H9 (cell line): ENCODE data around the gene USP28. TPM values are rescaled to one million over a fixed set of nuclear protein-coding genes. Genes with fewer than 3 reads are reported as not detected.

Experiments
- DNase-seq: peaks from one replicate; pipeline ENCODE4 v3.0.0-alpha.2; 2017
- H2AFZ ChIP-seq: one replicate; pipeline ENCODE4 v1.6.1; 2013; ENCODE audit warnings: mild to moderate bottlenecking, low read length, control low read depth, moderate library complexity
- H2AK5ac ChIP-seq: 2 replicates; pipeline ENCODE4 v1.6.1; 2013; ENCODE audit warnings: low read length, control low read depth, mixed read lengths; ENCODE audit not compliant: insufficient read length
- H2BK120ac ChIP-seq: one replicate; pipeline ENCODE4 v1.6.1; 2013; ENCODE audit warnings: low read depth, mild to moderate bottlenecking, low read length, control low read depth, inconsistent platforms; ENCODE audit not compliant: poor library complexity, severe bottlenecking
- H2BK12ac ChIP-seq: 2 replicates; pipeline ENCODE4 v1.6.1; 2013; ENCODE audit warnings: low read length, control low read depth, mixed read lengths, low read depth; ENCODE audit not compliant: insufficient read length
- H2BK15ac ChIP-seq: 2 replicates; pipeline ENCODE4 v1.6.1; 2013; ENCODE audit warnings: low read depth, low read length, control low read depth
- H2BK20ac ChIP-seq: one replicate; pipeline ENCODE4 v1.6.1; 2013; ENCODE audit warnings: low read depth, mild to moderate bottlenecking, low read length, control low read depth, inconsistent platforms; ENCODE audit not compliant: poor library complexity, severe bottlenecking
- H2BK5ac ChIP-seq: 2 replicates; pipeline ENCODE4 v1.6.1; 2013; ENCODE audit warnings: low read length, control low read depth, mixed read lengths; ENCODE audit not compliant: insufficient read length
- H3K14ac ChIP-seq: 2 replicates; pipeline ENCODE4 v1.6.1; 2013; ENCODE audit warnings: low read length, control low read depth; ENCODE audit not compliant: insufficient read depth
- H3K18ac ChIP-seq: 2 replicates; pipeline ENCODE4 v1.6.1; 2013; ENCODE audit warnings: low read depth, mild to moderate bottlenecking, mixed read lengths, low read length, control low read depth; ENCODE audit not compliant: insufficient read length
- H3K23ac ChIP-seq: 2 replicates; pipeline ENCODE4 v1.6.1; 2013; ENCODE audit warnings: low read length, control low read depth, mixed read lengths, low read depth; ENCODE audit not compliant: insufficient read length
- H3K23me2 ChIP-seq: 2 replicates; pipeline ENCODE4 v1.6.1; 2013; ENCODE audit warnings: low read depth, mild to moderate bottlenecking, mixed read lengths, low read length, control low read depth; ENCODE audit not compliant: insufficient read length, poor library complexity, severe bottlenecking
- H3K27ac ChIP-seq: 2 replicates; pipeline ENCODE4 v1.5.1; 2013; ENCODE audit warnings: low read length, control low read depth, mixed read lengths, low read depth; ENCODE audit not compliant: insufficient read length
- H3K27me3 ChIP-seq: 2 replicates; pipeline ENCODE4 v1.6.1; 2013; ENCODE audit warnings: low read length, control low read depth, inconsistent platforms; ENCODE audit not compliant: insufficient read depth
- H3K4ac ChIP-seq: 2 replicates; pipeline ENCODE4 v1.6.1; 2013; ENCODE audit warnings: low read depth, mild to moderate bottlenecking, control low read depth, inconsistent platforms, low read length, moderate library complexity
- H3K4me1 ChIP-seq: 2 replicates; pipeline ENCODE4 v1.6.1; 2013; ENCODE audit warnings: low read length, control low read depth, inconsistent platforms; ENCODE audit not compliant: insufficient read depth
- H3K4me2 ChIP-seq: 2 replicates; pipeline ENCODE4 v1.6.1; 2013; ENCODE audit warnings: low read length, control low read depth, mixed read lengths; ENCODE audit not compliant: insufficient read length, insufficient read depth
- H3K56ac ChIP-seq: 2 replicates; pipeline ENCODE4 v1.6.1; 2013; ENCODE audit warnings: low read depth, mild to moderate bottlenecking, mixed read lengths, low read length, control low read depth; ENCODE audit not compliant: insufficient read length
- H3K79me1 ChIP-seq: 2 replicates; pipeline ENCODE4 v1.6.1; 2013; ENCODE audit warnings: low read depth, mild to moderate bottlenecking, moderate library complexity, low read length, control low read depth, inconsistent platforms; ENCODE audit not compliant: insufficient read depth, poor library complexity, severe bottlenecking
- H3K79me2 ChIP-seq: 2 replicates; pipeline ENCODE4 v1.6.1; 2013; ENCODE audit warnings: low read length, control low read depth, inconsistent platforms; ENCODE audit not compliant: insufficient read depth
- H3K9ac ChIP-seq: 2 replicates; pipeline ENCODE4 v1.6.1; 2013; ENCODE audit warnings: low read length, control low read depth, mixed read lengths; ENCODE audit not compliant: insufficient read length; ENCODE audit errors: extremely low read depth
- H3K9me3 ChIP-seq: one replicate; pipeline ENCODE4 v1.6.1; 2013; ENCODE audit warnings: low read depth, low read length, inconsistent platforms; ENCODE audit not compliant: control insufficient read depth
- H3T11ph ChIP-seq: one replicate; pipeline ENCODE4 v1.6.1; 2013; ENCODE audit warnings: mild to moderate bottlenecking, low read length, control low read depth, inconsistent platforms
- H4K20me1 ChIP-seq: one replicate; pipeline ENCODE4 v1.6.1; 2013; ENCODE audit not compliant: control insufficient read depth, insufficient read length, insufficient read depth
- H4K5ac ChIP-seq: 2 replicates; pipeline ENCODE4 v1.6.1; 2013; ENCODE audit warnings: low read depth, mild to moderate bottlenecking, mixed read lengths, low read length, control low read depth; ENCODE audit not compliant: insufficient read length
- H4K8ac ChIP-seq: replicated peaks from 2 replicates; pipeline ENCODE4 v1.6.1; 2013; ENCODE audit warnings: low read length, control low read depth, mixed read lengths, low read depth; ENCODE audit not compliant: insufficient read length
- H4K91ac ChIP-seq: 2 replicates; pipeline ENCODE4 v1.6.1; 2013; ENCODE audit warnings: low read depth, mild to moderate bottlenecking, moderate library complexity, mixed read lengths, low read length, control low read depth; ENCODE audit not compliant: insufficient read length
- H3K27ac Mint-ChIP-seq, 3 experiments: 2 replicates in 2 of 3; 3 replicates in 1 of 3; pipeline ENCODE4 v1.8.0; 2020 to 2021; ENCODE audit warnings: mixed read lengths in 3 of 3, mild to moderate bottlenecking in 1 of 3, moderate library complexity in 1 of 3
- H3K27me3 Mint-ChIP-seq: 2 replicates; pipeline ENCODE4 v1.8.0; 2021; ENCODE audit warnings: low read depth, mild to moderate bottlenecking, moderate library complexity, mixed read lengths
- H3K36me3 Mint-ChIP-seq, 3 experiments: 2 replicates in 2 of 3; 3 replicates in 1 of 3; pipeline ENCODE4 v1.8.0; 2020 to 2021; ENCODE audit warnings: low read depth in 3 of 3, mixed read lengths in 3 of 3; ENCODE audit not compliant: insufficient read depth in 1 of 3
- H3K4me1 Mint-ChIP-seq, 2 experiments: 2 replicates each; pipeline ENCODE4 v1.8.0; 2020; ENCODE audit warnings: mixed read lengths in 2 of 2
- H3K4me3 Mint-ChIP-seq, 2 experiments: 2 replicates in 1 of 2; 3 replicates in 1 of 2; pipeline ENCODE4 v1.8.0; 2020 to 2021; ENCODE audit warnings: mild to moderate bottlenecking in 2 of 2, mixed read lengths in 2 of 2, moderate library complexity in 1 of 2
- H3K9me3 Mint-ChIP-seq, 2 experiments: 2 replicates in 1 of 2; 3 replicates in 1 of 2; pipeline ENCODE4 v1.8.0; 2020; ENCODE audit warnings: mild to moderate bottlenecking in 2 of 2, mixed read lengths in 2 of 2, moderate library complexity in 1 of 2
- WGBS: extraction: QIAGEN DNeasy Blood & Tissue Kit; methylation state at CpG from one replicate; pipeline ENCODE4 v1.1.7; 2013; ENCODE audit warnings: missing lambda C conversion rate, low lambda C conversion rate, mixed read lengths; ENCODE audit not compliant: insufficient read length; ENCODE audit errors: extremely low coverage; 5-methylcytosine and 5-hydroxymethylcytosine counted together
- total RNA-seq: library from RNA; stranded (reverse); gene quantifications from 2 replicates; pipeline ENCODE4 v1.2.1, GENCODE V29; 2021
- TF ChIP-seq, protein P1 (sequence below): fragments of 200-600 bp; sonication (generic); conservative IDR thresholded peaks from 3 replicates; pipeline ENCODE4 v1.8.0; 2021; ENCODE audit warnings: antibody characterized with exemption, mild to moderate bottlenecking

Gene USP28
- total RNA-seq, 1 experiment from 2014 or later: 107 TPM

DNA sequence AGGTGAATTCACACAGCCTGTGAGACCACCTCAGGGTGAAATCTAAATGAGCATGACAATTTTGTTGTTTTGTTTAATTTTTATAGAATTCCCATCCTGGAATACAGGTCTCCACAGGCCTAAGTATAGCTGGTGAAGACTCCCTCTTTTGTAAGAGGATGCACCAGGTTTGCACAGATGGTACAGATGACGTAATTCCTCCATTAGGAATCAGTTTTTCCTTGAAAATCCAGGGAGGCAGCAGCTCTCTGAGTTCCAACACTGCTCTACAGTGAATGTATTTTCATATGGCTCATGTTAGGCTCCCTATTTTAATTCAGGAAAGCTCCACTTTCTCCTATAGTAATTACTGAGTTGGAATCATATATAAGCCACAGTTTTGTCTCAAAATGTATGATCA is 47.2 kb downstream of the USP28 start:
- H3K27ac ChIP-seq: no peak overlapping the region
- Mint-ChIP-seq H3K36me3 (peaks cover 31 to 85% (median 79%) of the 10 kb centered on the region in 3 experiments), H3K4me3 (no peak overlapping the region), H3K27me3 (no peaks in the 10 kb centered on the region), H3K4me1 (no peaks in the 10 kb centered on the region), H3K27ac (no peak overlapping the region), H3K9me3 (no peaks in the 10 kb centered on the region; a peak in 1 of 5 replicates)
- H3K79me1 ChIP-seq: no peaks in the 10 kb centered on the region
- no peaks in the 10 kb centered on the region for H3K27me3 ChIP-seq
- no peak overlapping the region for H2AFZ ChIP-seq
- no peaks in the 10 kb centered on the region for H4K20me1 ChIP-seq
- no peak overlapping the region for H3K4me2 ChIP-seq
- no peak overlapping the region for H3K9ac ChIP-seq
- H3K79me2 ChIP-seq: peaks cover 2% of the 10 kb centered on the region
- no peak for DNase-seq
- no peak overlapping the region for H3K56ac ChIP-seq
- no peaks in the 10 kb centered on the region for H3K4me1 ChIP-seq
- H4K5ac ChIP-seq: no peak overlapping the region
- no peak overlapping the region for H3K23ac ChIP-seq
- no peaks in the 10 kb centered on the region for H3K9me3 ChIP-seq
- TF ChIP-seq, protein P1, sequence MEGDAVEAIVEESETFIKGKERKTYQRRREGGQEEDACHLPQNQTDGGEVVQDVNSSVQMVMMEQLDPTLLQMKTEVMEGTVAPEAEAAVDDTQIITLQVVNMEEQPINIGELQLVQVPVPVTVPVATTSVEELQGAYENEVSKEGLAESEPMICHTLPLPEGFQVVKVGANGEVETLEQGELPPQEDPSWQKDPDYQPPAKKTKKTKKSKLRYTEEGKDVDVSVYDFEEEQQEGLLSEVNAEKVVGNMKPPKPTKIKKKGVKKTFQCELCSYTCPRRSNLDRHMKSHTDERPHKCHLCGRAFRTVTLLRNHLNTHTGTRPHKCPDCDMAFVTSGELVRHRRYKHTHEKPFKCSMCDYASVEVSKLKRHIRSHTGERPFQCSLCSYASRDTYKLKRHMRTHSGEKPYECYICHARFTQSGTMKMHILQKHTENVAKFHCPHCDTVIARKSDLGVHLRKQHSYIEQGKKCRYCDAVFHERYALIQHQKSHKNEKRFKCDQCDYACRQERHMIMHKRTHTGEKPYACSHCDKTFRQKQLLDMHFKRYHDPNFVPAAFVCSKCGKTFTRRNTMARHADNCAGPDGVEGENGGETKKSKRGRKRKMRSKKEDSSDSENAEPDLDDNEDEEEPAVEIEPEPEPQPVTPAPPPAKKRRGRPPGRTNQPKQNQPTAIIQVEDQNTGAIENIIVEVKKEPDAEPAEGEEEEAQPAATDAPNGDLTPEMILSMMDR: no peak
- no CpG with 5 or more reads among the region's 1 CpG for WGBS
- H2BK15ac ChIP-seq: no peak overlapping the region
- no peak overlapping the region for H3K4ac ChIP-seq
- H3T11ph ChIP-seq: no peak overlapping the region
- H3K14ac ChIP-seq: no peak overlapping the region
- no peak overlapping the region for H2BK5ac ChIP-seq
- no peak overlapping the region for H2BK20ac ChIP-seq
- no peak overlapping the region for H2AK5ac ChIP-seq
- no peak overlapping the region for H2BK120ac ChIP-seq
- no peaks in the 10 kb centered on the region for H3K23me2 ChIP-seq
- no peak overlapping the region for H4K8ac ChIP-seq
- no peak overlapping the region for H4K91ac ChIP-seq
- no peak overlapping the region for H2BK12ac ChIP-seq
- no peak overlapping the region for H3K18ac ChIP-seq
